ENCODE data around the gene ANTKMT.

The ANTKMT gene

DNA sequence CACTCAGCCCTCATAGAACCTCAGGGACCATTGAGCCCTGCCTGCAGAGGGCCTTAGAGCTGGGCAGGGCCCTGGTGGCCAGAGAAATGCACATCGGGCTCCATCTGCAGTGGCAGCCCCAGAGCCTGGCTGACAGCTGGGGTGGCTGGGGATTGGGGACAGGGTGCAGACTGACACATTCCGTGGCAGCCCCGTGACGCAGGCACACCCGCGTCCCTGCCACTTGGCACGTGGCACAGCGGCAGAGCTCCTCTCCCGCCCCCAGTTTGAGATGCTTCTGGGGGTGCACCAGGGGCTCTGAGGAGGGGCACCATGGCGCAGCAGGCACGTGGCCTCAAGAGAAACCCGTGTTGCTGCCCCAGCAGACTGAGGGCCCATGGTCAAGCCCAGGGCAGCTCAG, 17.5 kb upstream of the ANTKMT start:
- ATAC-seq, result no peak
- TF ChIP-seq ZFP3 (CRISPR knock-in tag; IDR thresholded peaks at IDR 0.05) (no peak), ZFP30 (CRISPR knock-in tag; IDR thresholded peaks at IDR 0.05) (no peak), ESRRG (CRISPR knock-in tag; IDR thresholded peaks at IDR 0.05) (no peak), CREB5 (CRISPR knock-in tag; IDR thresholded peaks at IDR 0.05; ENCODE audit: low read depth) (no peak), CSRNP3 (CRISPR knock-in tag; IDR thresholded peaks at IDR 0.05) (no peak), SNAI2 (CRISPR knock-in tag; IDR thresholded peaks at IDR 0.05) (no peak), ZC3H10 (CRISPR knock-in tag; IDR thresholded peaks at IDR 0.05) (no peak), PPARA (CRISPR knock-in tag; IDR thresholded peaks at IDR 0.05; ENCODE audit: borderline replicate concordance) (no peak), CSDC2 (CRISPR knock-in tag; IDR thresholded peaks at IDR 0.05) (no peak)

DNA sequence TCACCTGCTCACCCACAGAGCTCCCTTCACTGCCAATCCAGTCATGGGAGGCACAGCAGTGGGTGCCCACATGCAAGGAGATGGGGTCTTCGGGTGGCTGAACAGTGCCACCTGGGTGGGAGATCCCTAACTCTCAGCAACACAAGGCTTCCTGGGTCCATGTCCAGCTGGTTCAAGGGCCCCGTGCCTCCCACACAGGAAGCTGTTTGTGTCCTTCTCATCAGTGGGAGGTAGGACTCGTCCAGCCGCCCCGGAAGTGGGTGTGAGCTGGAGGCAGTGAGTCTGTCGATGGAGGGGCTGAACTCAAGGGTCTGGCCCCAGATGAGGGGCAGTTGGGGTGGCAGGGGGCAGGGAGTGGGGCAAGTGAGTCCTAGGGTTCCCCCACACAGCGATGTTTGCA, 16.9 kb upstream of the ANTKMT start:
- no peak for ATAC-seq
- no peak for TF ChIP-seq ISL1 (CRISPR knock-in tag; IDR thresholded peaks at IDR 0.05)
- no peak for TF ChIP-seq PPARA (CRISPR knock-in tag; IDR thresholded peaks at IDR 0.05; ENCODE audit: borderline replicate concordance)
- no peak for TF ChIP-seq CSDC2 (CRISPR knock-in tag; IDR thresholded peaks at IDR 0.05)
- no peak for TF ChIP-seq CSRNP3 (CRISPR knock-in tag; IDR thresholded peaks at IDR 0.05)
- TF ChIP-seq OSR1 (CRISPR knock-in tag; IDR thresholded peaks at IDR 0.05), result no peak

DNA sequence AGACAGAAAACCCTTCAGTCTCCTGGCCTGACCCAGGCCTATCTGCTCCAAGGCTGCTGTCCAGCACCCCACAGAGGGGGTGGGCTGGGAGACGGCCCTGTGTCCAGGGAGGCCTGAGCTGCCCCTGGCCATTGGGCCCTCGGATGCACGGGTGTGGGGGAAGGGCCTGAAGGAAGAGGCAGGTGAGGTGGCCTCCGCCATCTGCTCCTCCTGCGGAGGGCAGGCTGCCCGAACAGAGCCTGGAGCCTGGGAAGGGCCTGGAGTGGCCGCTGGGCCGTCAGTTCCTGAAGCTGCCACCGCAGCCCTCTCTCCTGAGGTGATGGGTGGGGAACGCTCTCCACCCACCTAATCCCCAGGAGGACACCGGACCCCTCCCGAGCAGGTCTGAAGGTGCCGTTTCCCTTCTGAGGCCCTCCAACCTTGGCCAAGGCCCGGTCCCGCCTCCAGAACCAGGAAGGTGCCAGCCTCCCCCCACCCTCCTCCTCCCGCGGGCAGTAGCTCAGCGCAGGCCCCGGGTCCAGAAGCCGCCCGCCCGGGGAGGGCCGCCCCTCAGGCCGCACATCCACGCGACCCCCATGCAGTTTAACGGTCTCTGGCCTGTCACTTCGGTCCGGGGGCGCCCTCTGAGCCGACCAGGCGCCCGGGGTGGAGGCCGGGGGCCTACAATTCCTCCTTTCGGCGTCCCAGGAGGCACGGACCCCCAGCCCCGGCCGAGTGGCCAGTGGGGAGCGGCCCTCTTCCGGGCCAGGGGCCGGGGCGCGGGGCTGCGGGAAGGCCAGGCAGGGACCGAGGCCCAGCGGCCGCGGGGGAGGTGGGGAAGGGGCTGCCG, 16.2 kb upstream of the ANTKMT start:
- TF ChIP-seq CSRNP3 (CRISPR knock-in tag; IDR thresholded peaks at IDR 0.05) (no peak), TOX (CRISPR knock-in tag; IDR thresholded peaks at IDR 0.05; ENCODE audit: borderline replicate concordance) (no peak), ARNTL (CRISPR knock-in tag; IDR thresholded peaks at IDR 0.05; ENCODE audit: borderline replicate concordance, low read depth) (no peak), ZNF565 (CRISPR knock-in tag; conservative IDR thresholded peaks at IDR 0.05; ENCODE audit: low read depth) (no peak), PPARA (CRISPR knock-in tag; IDR thresholded peaks at IDR 0.05; ENCODE audit: borderline replicate concordance) (no peak), RARB (CRISPR knock-in tag; IDR thresholded peaks at IDR 0.05) (no peak)
- ATAC-seq, result peak; percentile 38

GRCh38 chr16:705431-706188, 15.3 kb upstream of the ANTKMT start, which contains the start of gene FBXL16:
Gene FBXL16, minus strand, starts transcription at chr16:705801. Its CDS starts 8,396 bp downstream, at chr16:697405.
- no peak for ATAC-seq
- TF ChIP-seq, protein P1, sequence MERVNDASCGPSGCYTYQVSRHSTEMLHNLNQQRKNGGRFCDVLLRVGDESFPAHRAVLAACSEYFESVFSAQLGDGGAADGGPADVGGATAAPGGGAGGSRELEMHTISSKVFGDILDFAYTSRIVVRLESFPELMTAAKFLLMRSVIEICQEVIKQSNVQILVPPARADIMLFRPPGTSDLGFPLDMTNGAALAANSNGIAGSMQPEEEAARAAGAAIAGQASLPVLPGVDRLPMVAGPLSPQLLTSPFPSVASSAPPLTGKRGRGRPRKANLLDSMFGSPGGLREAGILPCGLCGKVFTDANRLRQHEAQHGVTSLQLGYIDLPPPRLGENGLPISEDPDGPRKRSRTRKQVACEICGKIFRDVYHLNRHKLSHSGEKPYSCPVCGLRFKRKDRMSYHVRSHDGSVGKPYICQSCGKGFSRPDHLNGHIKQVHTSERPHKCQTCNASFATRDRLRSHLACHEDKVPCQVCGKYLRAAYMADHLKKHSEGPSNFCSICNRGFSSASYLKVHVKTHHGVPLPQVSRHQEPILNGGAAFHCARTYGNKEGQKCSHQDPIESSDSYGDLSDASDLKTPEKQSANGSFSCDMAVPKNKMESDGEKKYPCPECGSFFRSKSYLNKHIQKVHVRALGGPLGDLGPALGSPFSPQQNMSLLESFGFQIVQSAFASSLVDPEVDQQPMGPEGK (CRISPR knock-in tag; IDR thresholded peaks at IDR 0.05; ENCODE audit: borderline replicate concordance), result no peak
- TF ChIP-seq BACH2 (CRISPR knock-in tag; IDR thresholded peaks at IDR 0.05; ENCODE audit: borderline replicate concordance) (no peak), ESRRG (CRISPR knock-in tag; IDR thresholded peaks at IDR 0.05) (no peak), CSDC2 (CRISPR knock-in tag; IDR thresholded peaks at IDR 0.05) (0 out of 2 replicates have a peak, but pooled peaks have one; percentile 33), SNAI2 (CRISPR knock-in tag; IDR thresholded peaks at IDR 0.05) (peak; percentile 31; the same call in 1 of the 2 replicates), ARNTL (CRISPR knock-in tag; IDR thresholded peaks at IDR 0.05; ENCODE audit: borderline replicate concordance, low read depth) (no peak)
- TF ChIP-seq, protein P2, sequence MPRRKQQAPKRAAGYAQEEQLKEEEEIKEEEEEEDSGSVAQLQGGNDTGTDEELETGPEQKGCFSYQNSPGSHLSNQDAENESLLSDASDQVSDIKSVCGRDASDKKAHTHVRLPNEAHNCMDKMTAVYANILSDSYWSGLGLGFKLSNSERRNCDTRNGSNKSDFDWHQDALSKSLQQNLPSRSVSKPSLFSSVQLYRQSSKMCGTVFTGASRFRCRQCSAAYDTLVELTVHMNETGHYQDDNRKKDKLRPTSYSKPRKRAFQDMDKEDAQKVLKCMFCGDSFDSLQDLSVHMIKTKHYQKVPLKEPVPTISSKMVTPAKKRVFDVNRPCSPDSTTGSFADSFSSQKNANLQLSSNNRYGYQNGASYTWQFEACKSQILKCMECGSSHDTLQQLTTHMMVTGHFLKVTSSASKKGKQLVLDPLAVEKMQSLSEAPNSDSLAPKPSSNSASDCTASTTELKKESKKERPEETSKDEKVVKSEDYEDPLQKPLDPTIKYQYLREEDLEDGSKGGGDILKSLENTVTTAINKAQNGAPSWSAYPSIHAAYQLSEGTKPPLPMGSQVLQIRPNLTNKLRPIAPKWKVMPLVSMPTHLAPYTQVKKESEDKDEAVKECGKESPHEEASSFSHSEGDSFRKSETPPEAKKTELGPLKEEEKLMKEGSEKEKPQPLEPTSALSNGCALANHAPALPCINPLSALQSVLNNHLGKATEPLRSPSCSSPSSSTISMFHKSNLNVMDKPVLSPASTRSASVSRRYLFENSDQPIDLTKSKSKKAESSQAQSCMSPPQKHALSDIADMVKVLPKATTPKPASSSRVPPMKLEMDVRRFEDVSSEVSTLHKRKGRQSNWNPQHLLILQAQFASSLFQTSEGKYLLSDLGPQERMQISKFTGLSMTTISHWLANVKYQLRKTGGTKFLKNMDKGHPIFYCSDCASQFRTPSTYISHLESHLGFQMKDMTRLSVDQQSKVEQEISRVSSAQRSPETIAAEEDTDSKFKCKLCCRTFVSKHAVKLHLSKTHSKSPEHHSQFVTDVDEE (CRISPR knock-in tag; IDR thresholded peaks at IDR 0.05), result 0 out of 2 replicates have a peak, but pooled peaks have one; percentile 41
